Muscle layer of colon (tissue), 2 donors: ENCODE results near the gene ANKRD66.

Source experiments
- H3K27ac ChIP-seq: one replicate; pipeline ENCODE4 v1.7.0; 2013; ENCODE audit warnings: low read depth, mild to moderate bottlenecking, low read length, moderate library complexity
- H3K27me3 ChIP-seq, 2 donors: one replicate each; pipeline ENCODE4 v1.7.0; 2013; ENCODE audit warnings: low read length in 2 of 2, mild to moderate bottlenecking in 2 of 2; ENCODE audit not compliant: insufficient read depth in 2 of 2, control insufficient read depth in 1 of 2
- H3K36me3 ChIP-seq: one replicate; pipeline ENCODE4 v1.7.0; 2013; ENCODE audit warnings: mild to moderate bottlenecking, low read length; ENCODE audit not compliant: insufficient read depth
- H3K4me1 ChIP-seq: one replicate; pipeline ENCODE4 v1.7.0; 2013; ENCODE audit warnings: mild to moderate bottlenecking, low read length; ENCODE audit not compliant: insufficient read depth
- H3K4me3 ChIP-seq, 2 donors: one replicate each; pipeline ENCODE4 v1.7.0; 2013; ENCODE audit warnings: low read length in 2 of 2, low read depth in 1 of 2, mild to moderate bottlenecking in 1 of 2, moderate library complexity in 1 of 2
- H3K9ac ChIP-seq: one replicate; pipeline ENCODE4 v1.7.0; 2013; ENCODE audit warnings: low read length
- H3K9me3 ChIP-seq: one replicate; pipeline ENCODE4 v1.7.0; 2013; ENCODE audit warnings: mild to moderate bottlenecking, low read length
- donor health status: abdominal sarcoma.
- donor health status: Adenocarcinoma of cecum.

ANKRD66 gene

GRCh38 chr6:46793138-46793537 lies 46.4 kb downstream of the ANKRD66 start, which contains the start of gene MEP1A:
Gene MEP1A (plus strand): TSS chr6:46793389. CDS start chr6:46793399, 10 bp downstream.
- no peak within 1 kb of the TSS for H3K4me3 ChIP-seq
- H3K27ac ChIP-seq = no peak within 1 kb of the TSS
- H3K27me3 ChIP-seq = no peaks in the 10 kb centered on the region

GRCh38 chr6:46794068-46794467 lies 47.3 kb downstream of the ANKRD66 start:
- no peak overlapping the region for H3K9ac ChIP-seq
- no peak overlapping the region for H3K4me3 ChIP-seq
- H3K36me3 ChIP-seq = no peaks in the 10 kb centered on the region
- no peaks in the 10 kb centered on the region for H3K9me3 ChIP-seq
- no peak overlapping the region for H3K27ac ChIP-seq
- H3K4me1 ChIP-seq = no peaks in the 10 kb centered on the region
- no peaks in the 10 kb centered on the region for H3K27me3 ChIP-seq

More at GRCh38 chr6:46793138-46793537, 46.4 kb downstream of the ANKRD66 start, which contains the start of gene MEP1A:
- no peaks in the 10 kb centered on the region for H3K4me1 ChIP-seq
- H3K36me3 ChIP-seq = no peaks in the 10 kb centered on the region
- no peak within 1 kb of the TSS for H3K9ac ChIP-seq
- no peaks in the 10 kb centered on the region for H3K9me3 ChIP-seq

DNA sequence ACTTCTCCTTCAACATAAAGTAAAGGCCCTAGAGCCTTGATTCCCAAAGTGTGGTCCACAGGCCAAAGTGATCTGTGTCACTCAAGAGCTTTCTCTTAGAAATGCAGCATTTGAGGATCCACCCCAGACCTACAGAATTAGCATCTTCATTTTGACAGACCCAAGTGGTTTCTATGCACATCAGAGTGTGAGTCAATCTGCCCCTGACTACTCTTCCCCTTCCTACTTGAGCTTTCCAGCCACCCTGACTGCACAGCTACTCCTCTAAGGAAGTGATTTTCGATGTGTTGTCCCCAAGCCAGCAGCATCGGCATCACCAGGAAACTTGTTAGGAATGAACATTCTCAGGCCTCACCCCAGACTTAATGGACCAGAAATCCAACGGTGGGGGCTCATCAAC lies 49.1 kb downstream of the ANKRD66 start:
- Histone ChIP-seq H3K4me3 (no peak overlapping the region), H3K4me1 (no peaks in the 10 kb centered on the region), H3K9ac (no peak overlapping the region), H3K27ac (no peak overlapping the region), H3K36me3 (no peaks in the 10 kb centered on the region), H3K27me3 (no peaks in the 10 kb centered on the region), H3K9me3 (no peaks in the 10 kb centered on the region)

- Histone ChIP-seq H3K4me3 (no peak overlapping the region), H3K36me3 (no peaks in the 10 kb centered on the region), H3K4me1 (no peaks in the 10 kb centered on the region), H3K27ac (no peak overlapping the region), H3K9me3 (no peaks in the 10 kb centered on the region), H3K9ac (no peak overlapping the region), H3K27me3 (no peaks in the 10 kb centered on the region)
Observed at GRCh38 chr6:46796848-46797580, 50.3 kb downstream of the ANKRD66 start.

DNA sequence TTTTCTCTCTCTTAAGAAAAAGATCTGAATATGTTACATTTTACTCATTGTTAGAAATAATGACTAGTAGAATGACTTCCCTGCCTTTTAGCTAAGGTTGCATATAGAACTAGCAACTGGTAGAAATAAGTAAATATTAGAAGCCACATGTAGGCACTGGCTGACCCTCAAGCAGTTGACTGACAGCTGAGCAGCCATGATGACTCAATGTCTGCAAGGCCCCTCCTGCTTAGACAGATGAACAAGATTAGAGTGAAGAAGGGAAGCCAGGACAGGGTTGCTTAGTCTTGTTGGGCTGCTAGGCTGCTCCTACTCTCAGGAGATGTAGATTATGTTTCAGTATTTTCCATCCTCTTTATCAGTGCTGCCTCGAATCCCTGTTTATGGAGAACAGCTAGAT lies 52.9 kb downstream of the ANKRD66 start:
- no peaks in the 10 kb centered on the region for H3K36me3 ChIP-seq
- no peaks in the 10 kb centered on the region for H3K9me3 ChIP-seq
- H3K4me1 ChIP-seq = no peaks in the 10 kb centered on the region
- H3K27ac ChIP-seq = no peak overlapping the region
- H3K27me3 ChIP-seq = no peaks in the 10 kb centered on the region
- H3K4me3 ChIP-seq = no peak overlapping the region
- no peak overlapping the region for H3K9ac ChIP-seq

- no peak overlapping the region for H3K27ac ChIP-seq
- no peak overlapping the region for H3K9ac ChIP-seq
- no peaks in the 10 kb centered on the region for H3K4me1 ChIP-seq
- H3K4me3 ChIP-seq = no peak overlapping the region
- no peaks in the 10 kb centered on the region for H3K9me3 ChIP-seq
- no peaks in the 10 kb centered on the region for H3K27me3 ChIP-seq
- no peaks in the 10 kb centered on the region for H3K36me3 ChIP-seq
Observed at GRCh38 chr6:46808806-46809205, 62.1 kb downstream of the ANKRD66 start.
